NT2/D1 (cell line): Measurements from ENCODE around the gene CTTNBP2.

Experiments
- SUZ12 ChIP-seq: IDR thresholded peaks from 2 replicates; pipeline ENCODE4 v1.6.1; 2011; ENCODE audit not compliant: insufficient read length, insufficient read depth; ENCODE audit errors: extremely low read depth
- YY1 ChIP-seq: IDR thresholded peaks from 2 replicates; pipeline ENCODE4 v1.6.1; 2011; ENCODE audit not compliant: insufficient read length, insufficient read depth
- ZNF274 ChIP-seq: IDR thresholded peaks from 2 replicates; pipeline ENCODE4 v1.6.1; 2011; ENCODE audit warnings: mild to moderate bottlenecking, low read depth, low read length

GRCh38 chr7:117728890-117729624 lies 144.2 kb downstream of the CTTNBP2 start:
- TF ChIP-seq SUZ12 (no peak), YY1 (no peak), ZNF274 (no peak)
